Nephron (organoid): Measurements from ENCODE around the gene KIAA0825.

Experiments
- H3K27ac Mint-ChIP-seq, 3 experiments: 2 replicates each; pipeline ENCODE4 v1.8.0; 2020; ENCODE audit warnings: mixed read lengths in 3 of 3, mild to moderate bottlenecking in 2 of 3, moderate library complexity in 1 of 3
- H3K27me3 Mint-ChIP-seq: 2 replicates; pipeline ENCODE4 v1.8.0; 2021; ENCODE audit warnings: low read depth, mild to moderate bottlenecking, moderate library complexity, mixed read lengths
- H3K36me3 Mint-ChIP-seq: 2 replicates; pipeline ENCODE4 v1.8.0; 2020; ENCODE audit warnings: low read depth, mixed read lengths
- H3K4me1 Mint-ChIP-seq: 2 replicates; pipeline ENCODE4 v1.8.0; 2020; ENCODE audit warnings: mixed read lengths
- H3K4me3 Mint-ChIP-seq, 3 experiments: 2 replicates each; pipeline ENCODE4 v1.8.0; 2020; ENCODE audit warnings: mild to moderate bottlenecking in 3 of 3, mixed read lengths in 3 of 3, moderate library complexity in 2 of 3
- H3K9me3 Mint-ChIP-seq: 2 replicates; pipeline ENCODE4 v1.8.0; 2020; ENCODE audit warnings: mixed read lengths
- TF ChIP-seq, protein P1 (sequence below), 3 experiments: fragments of 200-600 bp; sonication (generic); IDR thresholded peaks; one replicate each; pipeline ENCODE4 v1.5.0; 2021; ENCODE audit warnings: antibody characterized with exemption in 3 of 3; ENCODE audit not compliant: unreplicated experiment in 3 of 3

The KIAA0825 gene

GRCh38 chr5:94423411-94423810 lies 195.0 kb downstream of the KIAA0825 start:
- Mint-ChIP-seq H3K27ac (no peak overlapping the region), H3K27me3 (no peaks in the 10 kb centered on the region), H3K4me1 (no peaks in the 10 kb centered on the region), H3K4me3 (no peak overlapping the region), H3K36me3 (no peaks in the 10 kb centered on the region), H3K9me3 (peaks cover 9% of the 10 kb centered on the region)
- TF ChIP-seq, protein P1, sequence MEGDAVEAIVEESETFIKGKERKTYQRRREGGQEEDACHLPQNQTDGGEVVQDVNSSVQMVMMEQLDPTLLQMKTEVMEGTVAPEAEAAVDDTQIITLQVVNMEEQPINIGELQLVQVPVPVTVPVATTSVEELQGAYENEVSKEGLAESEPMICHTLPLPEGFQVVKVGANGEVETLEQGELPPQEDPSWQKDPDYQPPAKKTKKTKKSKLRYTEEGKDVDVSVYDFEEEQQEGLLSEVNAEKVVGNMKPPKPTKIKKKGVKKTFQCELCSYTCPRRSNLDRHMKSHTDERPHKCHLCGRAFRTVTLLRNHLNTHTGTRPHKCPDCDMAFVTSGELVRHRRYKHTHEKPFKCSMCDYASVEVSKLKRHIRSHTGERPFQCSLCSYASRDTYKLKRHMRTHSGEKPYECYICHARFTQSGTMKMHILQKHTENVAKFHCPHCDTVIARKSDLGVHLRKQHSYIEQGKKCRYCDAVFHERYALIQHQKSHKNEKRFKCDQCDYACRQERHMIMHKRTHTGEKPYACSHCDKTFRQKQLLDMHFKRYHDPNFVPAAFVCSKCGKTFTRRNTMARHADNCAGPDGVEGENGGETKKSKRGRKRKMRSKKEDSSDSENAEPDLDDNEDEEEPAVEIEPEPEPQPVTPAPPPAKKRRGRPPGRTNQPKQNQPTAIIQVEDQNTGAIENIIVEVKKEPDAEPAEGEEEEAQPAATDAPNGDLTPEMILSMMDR (IDR thresholded peaks at IDR 0.05; ENCODE audit: unreplicated experiment in 3 of 3), result no peak

DNA sequence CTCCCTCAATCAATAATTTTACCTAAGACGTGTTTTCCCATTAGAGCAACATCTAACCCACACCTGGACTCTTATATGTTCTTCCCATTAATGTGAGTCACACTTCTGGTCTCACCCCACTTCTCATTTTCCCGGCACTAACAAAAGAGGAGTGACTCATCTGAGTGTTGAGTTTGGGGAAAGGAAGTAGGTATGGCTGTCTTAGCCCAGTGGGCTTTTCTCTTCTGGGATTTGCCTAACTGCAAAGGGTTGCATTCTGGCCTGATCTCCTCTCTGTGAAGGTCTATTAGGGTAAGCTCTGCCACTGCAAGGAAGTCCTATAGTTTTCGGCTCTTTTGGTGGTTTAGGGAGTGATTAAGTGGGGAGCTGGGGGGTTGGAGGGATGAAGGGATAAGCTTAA lies 195.6 kb downstream of the KIAA0825 start:
- Mint-ChIP-seq H3K9me3 (peaks cover 3% of the 10 kb centered on the region), H3K27me3 (no peaks in the 10 kb centered on the region), H3K4me3 (no peak overlapping the region), H3K36me3 (no peaks in the 10 kb centered on the region), H3K4me1 (no peaks in the 10 kb centered on the region), H3K27ac (no peak overlapping the region)
- TF ChIP-seq, protein P1 (IDR thresholded peaks at IDR 0.05; ENCODE audit: unreplicated experiment in 3 of 3), result no peak

GRCh38 chr5:94420885-94421284 lies 197.5 kb downstream of the KIAA0825 start:
- TF ChIP-seq, protein P1 (IDR thresholded peaks at IDR 0.05; ENCODE audit: unreplicated experiment in 3 of 3), result no peak
- H3K27me3 Mint-ChIP-seq, result no peaks in the 10 kb centered on the region
- H3K4me3 Mint-ChIP-seq, result no peak overlapping the region
- no peaks in the 10 kb centered on the region for H3K36me3 Mint-ChIP-seq
- H3K27ac Mint-ChIP-seq, result no peak overlapping the region
- H3K4me1 Mint-ChIP-seq, result no peaks in the 10 kb centered on the region
- H3K9me3 Mint-ChIP-seq, result no peaks in the 10 kb centered on the region

DNA sequence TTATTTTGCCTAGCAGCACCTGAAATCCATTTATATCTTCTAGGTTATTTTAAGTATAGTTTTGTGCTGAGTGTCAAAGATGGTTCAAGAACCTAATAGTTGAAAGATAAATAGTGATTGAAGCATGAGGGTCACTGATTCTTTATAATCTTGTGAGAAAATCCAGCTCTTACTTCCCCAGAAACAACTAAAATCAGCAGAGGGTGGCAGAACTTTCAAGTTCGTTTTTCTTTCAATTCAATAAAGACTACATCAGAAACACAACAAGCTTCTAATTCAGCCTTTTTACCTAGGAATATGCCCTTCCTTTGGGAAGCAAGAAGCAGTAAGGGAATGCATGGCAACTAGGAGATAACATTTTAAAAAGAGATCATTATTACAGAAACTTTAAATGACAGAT lies 202.6 kb downstream of the KIAA0825 start:
- TF ChIP-seq, protein P1 (IDR thresholded peaks at IDR 0.05; ENCODE audit: unreplicated experiment in 3 of 3), result no peak
- Mint-ChIP-seq H3K27me3 (no peaks in the 10 kb centered on the region), H3K4me1 (no peaks in the 10 kb centered on the region), H3K36me3 (no peaks in the 10 kb centered on the region), H3K4me3 (no peak overlapping the region), H3K9me3 (no peaks in the 10 kb centered on the region), H3K27ac (no peak overlapping the region)

- Mint-ChIP-seq H3K27me3 (no peaks in the 10 kb centered on the region), H3K4me3 (no peak overlapping the region), H3K36me3 (no peaks in the 10 kb centered on the region), H3K9me3 (peaks cover 8% of the 10 kb centered on the region), H3K4me1 (no peaks in the 10 kb centered on the region), H3K27ac (no peak overlapping the region)
- TF ChIP-seq, protein P1 (IDR thresholded peaks at IDR 0.05; ENCODE audit: unreplicated experiment in 3 of 3), result no peak
These were observed 209.0 kb downstream of the KIAA0825 start for GRCh38 chr5:94409440-94409839.

- Mint-ChIP-seq H3K4me1 (no peaks in the 10 kb centered on the region), H3K9me3 (peaks cover 8% of the 10 kb centered on the region), H3K36me3 (no peaks in the 10 kb centered on the region), H3K4me3 (no peak overlapping the region), H3K27ac (no peak overlapping the region), H3K27me3 (no peaks in the 10 kb centered on the region)
- TF ChIP-seq, protein P1 (IDR thresholded peaks at IDR 0.05; ENCODE audit: unreplicated experiment in 3 of 3), result no peak
These were observed 211.4 kb downstream of the KIAA0825 start for GRCh38 chr5:94407023-94407422.
